ENCODE results near the gene REPIN1. TPM values are rescaled to one million over a fixed set of nuclear protein-coding genes. Genes with fewer than 3 reads are reported as not detected.
A peak's percentile ranks its signal among the peaks of the same experiment; 100 is the strongest.

Gene REPIN1
- total and polyA plus RNA-seq, 2 donors (not counting 1 experiment from before 2014, with no cell fraction given), result 165 to 190 TPM

GRCh38 chr7:150420242-150420641 lies 51.6 kb downstream of the REPIN1 start:
- Histone ChIP-seq H3K36me3 (replicated peaks in 1 of 2; ENCODE audit: control extremely low read depth in 1 of 2, control insufficient read depth in 1 of 2, extremely low read depth in 1 of 2, insufficient read depth in 2 of 2, low read length in 1 of 2) (no peaks in the 10 kb centered on the region), H2AFZ (ENCODE audit: insufficient read depth, low read depth, low read length, poor library complexity, severe bottlenecking) (no peak overlapping the region), H3K9ac (ENCODE audit: low read length) (no peak overlapping the region), H4K20me1 (ENCODE audit: control insufficient read depth, insufficient read depth, low read length, poor library complexity, severe bottlenecking) (no peaks in the 10 kb centered on the region), H3K27ac (ENCODE audit: low read length in 2 of 2) (no peak overlapping the region), H3K9me3 (ENCODE audit: control extremely low read depth in 1 of 3, control insufficient read depth in 2 of 3, insufficient read depth in 1 of 3, low read length in 2 of 3) (no peaks in the 10 kb centered on the region), H3K27me3 (replicated peaks in 1 of 4; ENCODE audit: control extremely low read depth in 1 of 4, control insufficient read depth in 3 of 4, insufficient read depth in 4 of 4, low read length in 3 of 4) (no peaks in the 10 kb centered on the region), H3K4me3 (ENCODE audit: control extremely low read depth in 1 of 5, extremely low read depth in 1 of 5, insufficient read depth in 1 of 5, low read depth in 2 of 5, low read length in 4 of 5) (no peak overlapping the region), H3K4me1 (ENCODE audit: control insufficient read depth in 2 of 2, insufficient read depth in 2 of 2, low read length in 2 of 2) (peaks cover 0 to 5% of the 10 kb centered on the region in 2 donors), H3K79me2 (ENCODE audit: control insufficient read depth, insufficient read depth, low read length) (no peaks in the 10 kb centered on the region), H3K4me2 (replicated peaks; ENCODE audit: low read depth, low read length, poor library complexity, severe bottlenecking) (no peak overlapping the region)
- ChIA-PET POLR2A (interaction anchor here (0.6 kb wide), 1 partner anchor 15 kb away, joined by 3 read pairs; a partner anchor contains a TSS), CTCF (interaction anchor here (0.9 to 6.0 kb wide), 10 partner anchors 13 to 129 kb away, joined by 3 to 71 read pairs (median 4); no protein-coding TSS in a partner anchor)
- H3K27ac Mint-ChIP-seq, result no peak overlapping the region
- intact Hi-C loops (cut with micrococcal nuclease), result loop anchor here (2.0 kb wide), 1 partner anchor 15 kb away; no protein-coding TSS in a partner anchor
- H3K4me1 Mint-ChIP-seq, result peaks cover 5% of the 10 kb centered on the region
- ATAC-seq (ENCODE audit: low read depth) (no peak), DNase-seq (no peak)
- peaks cover 4% of the 10 kb centered on the region for H3K27me3 Mint-ChIP-seq
- no peaks in the 10 kb centered on the region for H3K9me3 Mint-ChIP-seq (ENCODE audit: insufficient read depth)
- TF ChIP-seq EZH2 (IDR thresholded peaks at IDR 0.05; ENCODE audit: borderline replicate concordance, insufficient read depth, low read depth, low read length, poor library complexity, severe bottlenecking), result no peak
- no peak for TF ChIP-seq CTCF (IDR thresholded peaks at IDR 0.05)
- H3K4me3 Mint-ChIP-seq, result no peak overlapping the region
- 83% methylated on average over 2 of the region's 2 CpGs for WGBS (ENCODE audit: insufficient coverage)

GRCh38 chr7:150420987-150421674 lies 52.5 kb downstream of the REPIN1 start:
- intact Hi-C loops (cut with micrococcal nuclease), result loop anchor here (1.0 to 2.0 kb wide), 6 partner anchors 14 to 135 kb away; partner anchors contain the start of genes ACTR3C, LRRC61 and ZNF775
- Histone ChIP-seq H3K4me3 (ENCODE audit: control extremely low read depth in 1 of 5, extremely low read depth in 1 of 5, insufficient read depth in 1 of 5, low read depth in 2 of 5, low read length in 4 of 5) (peak overlapping the region in 1 of 5 experiments; percentile 4), H3K27ac (ENCODE audit: low read length in 2 of 2) (no peak overlapping the region), H4K20me1 (ENCODE audit: control insufficient read depth, insufficient read depth, low read length, poor library complexity, severe bottlenecking) (no peaks in the 10 kb centered on the region), H3K9me3 (ENCODE audit: control extremely low read depth in 1 of 3, control insufficient read depth in 2 of 3, insufficient read depth in 1 of 3, low read length in 2 of 3) (no peaks in the 10 kb centered on the region), H3K36me3 (replicated peaks in 1 of 2; ENCODE audit: control extremely low read depth in 1 of 2, control insufficient read depth in 1 of 2, extremely low read depth in 1 of 2, insufficient read depth in 2 of 2, low read length in 1 of 2) (no peaks in the 10 kb centered on the region), H3K4me1 (ENCODE audit: control insufficient read depth in 2 of 2, insufficient read depth in 2 of 2, low read length in 2 of 2) (peaks cover 0 to 5% of the 10 kb centered on the region in 2 donors), H3K9ac (ENCODE audit: low read length) (no peak overlapping the region), H3K79me2 (ENCODE audit: control insufficient read depth, insufficient read depth, low read length) (no peaks in the 10 kb centered on the region), H3K27me3 (replicated peaks in 1 of 4; ENCODE audit: control extremely low read depth in 1 of 4, control insufficient read depth in 3 of 4, insufficient read depth in 4 of 4, low read length in 3 of 4) (no peaks in the 10 kb centered on the region), H3K4me2 (replicated peaks; ENCODE audit: low read depth, low read length, poor library complexity, severe bottlenecking) (peak overlapping the region; percentile 44), H2AFZ (ENCODE audit: insufficient read depth, low read depth, low read length, poor library complexity, severe bottlenecking) (peak overlapping the region; percentile 67)
- ATAC-seq (ENCODE audit: low read depth) (peak; percentile 99), DNase-seq (peak; percentile 90)
- CTCF ChIA-PET, result interaction anchor here (0.6 to 6.0 kb wide), 16 partner anchors 9 to 72 kb away, joined by 3 to 71 read pairs (median 4); no protein-coding TSS in a partner anchor
- 17% methylated on average over 22 of the region's 27 CpGs for WGBS (ENCODE audit: insufficient coverage)
- POLR2A ChIA-PET, result no interaction called here
- H3K9me3 Mint-ChIP-seq (ENCODE audit: insufficient read depth), result no peaks in the 10 kb centered on the region
- TF ChIP-seq CTCF (IDR thresholded peaks at IDR 0.05) (peak; percentile 97), EZH2 (IDR thresholded peaks at IDR 0.05; ENCODE audit: borderline replicate concordance, insufficient read depth, low read depth, low read length, poor library complexity, severe bottlenecking) (no peak)
- H3K4me1 Mint-ChIP-seq, result peaks cover 5% of the 10 kb centered on the region
- peak overlapping the region; percentile 7 for H3K4me3 Mint-ChIP-seq
- peak overlapping the region; percentile 51 for H3K27ac Mint-ChIP-seq
- H3K27me3 Mint-ChIP-seq, result peaks cover 4% of the 10 kb centered on the region
